Tibial nerve (tissue), 4 donors: Measurements from ENCODE around the gene LTBP3. TPM values are rescaled to one million over a fixed set of nuclear protein-coding genes. Genes with fewer than 3 reads are reported as not detected.

Source experiments
- DNase-seq, 2 donors: peaks; one replicate each; pipeline ENCODE4 v3.0.0-alpha.2; 2019; ENCODE audit warnings: low spot score in 2 of 2
- H3K27ac ChIP-seq, 4 donors: fragments of 200-600 bp; sonication (generic) in 3 of 4; one replicate each; pipeline ENCODE4 v1.5.1; 2017 to 2019; ENCODE audit warnings: mild to moderate bottlenecking in 1 of 4
- H3K27me3 ChIP-seq, 2 donors: fragments of 200-600 bp; sonication (generic) in 1 of 2; one replicate each; pipeline versions ENCODE4 v1.5.1 to v1.6.0; 2017 to 2019
- H3K36me3 ChIP-seq, 3 donors: fragments of 200-600 bp; sonication (generic); one replicate each; pipeline ENCODE4 v1.5.1; 2018 to 2019
- H3K4me1 ChIP-seq, 4 donors: fragments of 200-600 bp; sonication (generic) in 3 of 4; one replicate each; pipeline ENCODE4 v1.5.1; 2017 to 2019
- H3K4me3 ChIP-seq, 4 donors: fragments of 200-600 bp; sonication (generic) in 3 of 4; one replicate each; pipeline ENCODE4 v1.5.1; 2017 to 2019; ENCODE audit warnings: mild to moderate bottlenecking in 1 of 4, moderate library complexity in 1 of 4
- H3K9me3 ChIP-seq, 4 donors: fragments of 200-600 bp; sonication (generic) in 3 of 4; one replicate each; pipeline ENCODE4 v1.5.1; 2017 to 2019
- CTCF ChIP-seq, 5 experiments: fragments of 200-600 bp in 3 of 5; fragments of 450-650 bp in 2 of 5; sonication (generic) in 3 of 5; IDR thresholded peaks; one replicate each; pipeline ENCODE4 v1.5.1; 2016 to 2019; ENCODE audit warnings: antibody characterized with exemption in 5 of 5, mild to moderate bottlenecking in 3 of 5, moderate library complexity in 2 of 5
- EP300 ChIP-seq, 2 donors: sonication (generic); formaldehyde crosslinking; IDR thresholded peaks; one replicate each; pipeline ENCODE4 v1.6.1; 2017; ENCODE audit warnings: antibody characterized with exemption in 2 of 2, mild to moderate bottlenecking in 1 of 2
- POLR2A ChIP-seq, 2 donors: fragments of 450-650 bp; IDR thresholded peaks; one replicate each; pipeline ENCODE4 v1.6.1; 2017; ENCODE audit warnings: antibody characterized with exemption in 2 of 2, mild to moderate bottlenecking in 2 of 2, moderate library complexity in 2 of 2
- WGBS, 2 donors: methylation state at CpG; one replicate each; pipeline ENCODE4 v1.1.5; 2018; 5-methylcytosine and 5-hydroxymethylcytosine counted together
- total RNA-seq, 4 donors: library from RNA; depleted of rRNA; stranded (reverse); fragments of >200 nt; gene quantifications; one replicate each; pipeline ENCODE4 v1.1.0, GENCODE V29; 2016

LTBP3 gene
- total RNA-seq, 4 donors from 2014 or later = 236 to 476 (median 386) TPM

GRCh38 chr11:65496304-65497140 lies 61.6 kb downstream of the LTBP3 start:
- DNase-seq = peak in 1 of 2 donors; percentile 60

DNA sequence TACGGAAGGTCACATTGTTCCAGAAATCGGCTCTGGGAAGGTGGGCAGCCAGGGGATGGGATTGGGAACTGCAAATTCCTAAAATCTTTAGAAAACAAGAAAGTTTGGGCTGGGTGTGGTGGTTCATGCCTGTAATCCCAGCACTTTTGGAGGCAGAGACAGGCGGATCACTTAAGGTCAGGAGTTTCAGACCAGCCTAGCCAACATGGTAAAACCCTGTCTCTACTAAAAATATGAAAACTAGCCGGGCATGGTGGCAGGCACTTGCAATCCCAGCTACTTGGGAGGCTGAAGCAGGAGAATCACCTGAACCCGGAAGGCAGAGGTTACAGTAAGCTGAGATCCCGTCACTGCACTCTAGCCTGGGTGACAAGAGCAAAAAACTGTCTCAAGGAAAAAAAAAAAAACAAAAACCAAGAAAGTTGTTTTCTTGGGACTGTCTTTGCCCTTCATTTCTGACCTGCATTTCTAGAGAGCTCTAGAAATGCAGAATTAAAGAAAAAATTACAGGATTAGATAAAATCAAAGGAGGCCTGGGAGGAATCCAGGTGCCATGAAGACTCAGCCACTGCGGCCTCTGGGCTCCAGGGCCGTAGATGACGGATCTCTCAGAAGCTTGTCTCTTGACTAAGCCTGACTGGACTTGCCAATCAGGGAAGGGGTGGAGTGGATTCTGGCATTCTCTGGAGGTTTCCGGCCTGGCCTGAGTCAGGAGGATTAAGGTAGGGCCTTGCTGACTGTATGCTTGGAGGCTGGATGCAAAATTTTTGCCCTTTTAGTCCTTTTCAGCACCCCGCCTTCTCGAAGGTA lies 64.6 kb downstream of the LTBP3 start:
- Histone ChIP-seq H3K27me3 (no peaks in the 10 kb centered on the region), H3K36me3 (no peaks in the 10 kb centered on the region), H3K9me3 (no peaks in the 10 kb centered on the region), H3K4me3 (peak overlapping the region in 2 of 4 donors; percentile 13 to 29), H3K27ac (peak overlapping the region; percentile 93 to 99 (median 94)), H3K4me1 (peaks cover 20 to 85% (median 78%) of the 10 kb centered on the region in 4 donors)
- DNase-seq = peak; percentile 71 to 74
- 33 to 39% methylated on average over 12 of the region's 12 CpGs for WGBS, 2 donors
- TF ChIP-seq EP300 (IDR thresholded peaks at IDR 0.05) (peak; percentile 41 to 89), POLR2A (IDR thresholded peaks at IDR 0.05) (peak; percentile 55 to 56), CTCF (IDR thresholded peaks at IDR 0.05) (peak in 1 of 5 experiments; percentile 5)

More at GRCh38 chr11:65496304-65497140, 61.6 kb downstream of the LTBP3 start:
- 11 to 17% methylated on average over 15 of the region's 15 CpGs for WGBS, 2 donors
- Histone ChIP-seq H3K4me3 (peak overlapping the region; percentile 22 to 76 (median 54)), H3K27ac (peak overlapping the region; percentile 93 to 99 (median 94)), H3K36me3 (peaks cover 0 to 5% (median 0%) of the 10 kb centered on the region in 3 donors), H3K27me3 (no peaks in the 10 kb centered on the region), H3K4me1 (peaks cover 2 to 55% (median 48%) of the 10 kb centered on the region in 4 donors), H3K9me3 (no peaks in the 10 kb centered on the region)
- TF ChIP-seq EP300 (IDR thresholded peaks at IDR 0.05) = no peak
- no peak for TF ChIP-seq CTCF (IDR thresholded peaks at IDR 0.05)
- TF ChIP-seq POLR2A (IDR thresholded peaks at IDR 0.05) = no peak

GRCh38 chr11:65492637-65493366 lies 65.4 kb downstream of the LTBP3 start:
- no peaks in the 10 kb centered on the region for H3K27me3 ChIP-seq
- peaks cover 20 to 93% (median 85%) of the 10 kb centered on the region in 4 donors for H3K4me1 ChIP-seq
- peak overlapping the region in 2 of 4 donors; percentile 9 to 29 for H3K4me3 ChIP-seq
- 13 to 16% methylated on average over 6 of the region's 6 CpGs for WGBS, 2 donors
- TF ChIP-seq CTCF (IDR thresholded peaks at IDR 0.05) (no peak), POLR2A (IDR thresholded peaks at IDR 0.05) (peak; percentile 30 to 57), EP300 (IDR thresholded peaks at IDR 0.05) (peak; percentile 73 to 84)
- no peaks in the 10 kb centered on the region for H3K36me3 ChIP-seq
- DNase-seq = peak; percentile 86 to 96
- H3K27ac ChIP-seq = peak overlapping the region; percentile 93 to 99 (median 94)
- H3K9me3 ChIP-seq = no peaks in the 10 kb centered on the region

DNA sequence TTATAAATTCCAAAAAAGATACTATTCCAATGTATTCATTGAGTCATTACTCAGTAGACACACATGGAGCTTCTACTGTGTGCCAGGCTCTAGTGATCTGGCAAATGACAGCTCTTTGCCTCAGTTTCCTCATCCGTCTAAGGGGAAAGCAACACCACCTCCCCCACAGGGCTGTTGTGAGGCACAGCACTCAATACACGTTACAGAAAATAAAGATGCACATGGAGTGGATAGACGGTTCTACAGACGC lies 65.8 kb downstream of the LTBP3 start:
- Histone ChIP-seq H3K4me3 (no peak overlapping the region), H3K36me3 (no peaks in the 10 kb centered on the region), H3K27ac (peak overlapping the region; percentile 93 to 99 (median 94)), H3K4me1 (peaks cover 20 to 96% (median 87%) of the 10 kb centered on the region in 4 donors), H3K9me3 (no peaks in the 10 kb centered on the region), H3K27me3 (no peaks in the 10 kb centered on the region)
- no peak for DNase-seq
- 13 to 35% methylated on average over 4 of the region's 4 CpGs for WGBS, 2 donors
- TF ChIP-seq EP300 (IDR thresholded peaks at IDR 0.05) = no peak
- TF ChIP-seq CTCF (IDR thresholded peaks at IDR 0.05) = no peak
- no peak for TF ChIP-seq POLR2A (IDR thresholded peaks at IDR 0.05)
